Brain microvascular endothelial cell (primary cell): ENCODE results near the gene SMOC1.

ENCODE experiments used
- DNase-seq: peaks from one replicate; pipeline ENCODE4 v3.0.0-alpha.2; 2020
- H3K27ac ChIP-seq: fragments of 250-450 bp; sonication (Bioruptor Pico); 2 replicates; pipeline ENCODE4 v1.5.1; 2020; ENCODE audit warnings: mild to moderate bottlenecking, moderate library complexity
- H3K27me3 ChIP-seq: fragments of 250-450 bp; sonication (Bioruptor Pico); replicated peaks from 2 replicates; pipeline ENCODE4 v1.5.1; 2020; ENCODE audit warnings: mild to moderate bottlenecking
- H3K36me3 ChIP-seq: fragments of 250-450 bp; sonication (Bioruptor Pico); replicated peaks from 2 replicates; pipeline ENCODE4 v1.5.1; 2020; ENCODE audit warnings: mild to moderate bottlenecking
- H3K4me3 ChIP-seq: 2 replicates; pipeline ENCODE4 v1.5.1; 2011; ENCODE audit warnings: low read depth, mild to moderate bottlenecking, control low read depth, low read length, moderate library complexity
- in situ Hi-C: cut with HindIII; loops from 2 replicates; pipeline ENCODE4 v1.10.0; 2017; ENCODE audit warnings: low sequenced_read_pairs, low pct_ligation_motif_present
- TF ChIP-seq, protein P1 (sequence below): IDR thresholded peaks from 2 replicates; pipeline ENCODE4 v1.5.1; 2011; ENCODE audit warnings: low read depth, mild to moderate bottlenecking, moderate library complexity, low read length, control low read depth, inconsistent platforms; ENCODE audit errors: missing control alignments

SMOC1 gene

DNA sequence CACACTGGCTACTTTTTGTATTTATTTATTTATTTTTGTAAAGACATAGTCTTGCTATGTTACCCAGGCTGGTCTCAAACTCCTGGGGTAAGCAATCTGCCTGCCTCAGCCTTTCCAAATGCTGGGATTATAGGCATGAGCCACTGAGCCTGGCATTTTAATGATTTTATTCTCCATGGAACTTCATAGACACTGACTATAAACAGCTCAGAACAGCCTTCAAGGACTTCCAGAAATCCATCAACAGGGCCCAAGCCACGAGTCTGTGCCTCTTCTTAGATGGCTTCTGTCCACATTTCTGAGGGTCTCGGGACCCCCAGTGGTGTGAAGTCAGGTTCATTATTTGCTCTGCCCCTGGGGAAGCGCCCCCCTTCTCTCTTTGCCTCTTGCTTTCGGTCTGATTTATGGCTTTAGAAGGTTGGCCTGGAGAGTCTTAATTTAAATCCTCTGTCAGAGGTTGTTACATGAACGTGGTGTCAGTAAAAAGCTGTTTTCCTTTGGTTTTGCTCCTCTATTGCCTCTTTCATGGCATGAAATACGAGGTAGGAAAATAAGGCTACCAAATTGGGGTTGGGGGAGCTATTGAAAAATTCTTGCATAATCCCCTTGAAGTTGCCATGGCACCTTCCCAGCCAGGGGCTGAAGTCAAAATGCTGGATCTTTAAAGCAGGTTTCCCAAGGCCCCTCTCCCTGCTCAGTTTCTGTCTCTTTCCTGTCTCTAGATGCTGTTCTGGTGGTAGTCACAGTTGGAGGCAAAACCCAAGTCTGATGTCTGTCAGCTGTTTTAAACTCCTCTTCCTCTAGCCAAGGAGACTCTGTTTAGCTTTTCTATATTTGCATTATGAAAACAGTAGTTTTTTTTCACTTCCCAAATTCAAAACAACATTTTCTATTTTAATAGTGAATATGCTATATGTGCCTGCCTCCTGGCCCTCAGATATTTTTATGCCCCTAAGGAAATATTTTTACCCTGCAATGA is 129.4 kb downstream of the SMOC1 start:
- H3K27ac ChIP-seq = no peak overlapping the region
- TF ChIP-seq, protein P1, sequence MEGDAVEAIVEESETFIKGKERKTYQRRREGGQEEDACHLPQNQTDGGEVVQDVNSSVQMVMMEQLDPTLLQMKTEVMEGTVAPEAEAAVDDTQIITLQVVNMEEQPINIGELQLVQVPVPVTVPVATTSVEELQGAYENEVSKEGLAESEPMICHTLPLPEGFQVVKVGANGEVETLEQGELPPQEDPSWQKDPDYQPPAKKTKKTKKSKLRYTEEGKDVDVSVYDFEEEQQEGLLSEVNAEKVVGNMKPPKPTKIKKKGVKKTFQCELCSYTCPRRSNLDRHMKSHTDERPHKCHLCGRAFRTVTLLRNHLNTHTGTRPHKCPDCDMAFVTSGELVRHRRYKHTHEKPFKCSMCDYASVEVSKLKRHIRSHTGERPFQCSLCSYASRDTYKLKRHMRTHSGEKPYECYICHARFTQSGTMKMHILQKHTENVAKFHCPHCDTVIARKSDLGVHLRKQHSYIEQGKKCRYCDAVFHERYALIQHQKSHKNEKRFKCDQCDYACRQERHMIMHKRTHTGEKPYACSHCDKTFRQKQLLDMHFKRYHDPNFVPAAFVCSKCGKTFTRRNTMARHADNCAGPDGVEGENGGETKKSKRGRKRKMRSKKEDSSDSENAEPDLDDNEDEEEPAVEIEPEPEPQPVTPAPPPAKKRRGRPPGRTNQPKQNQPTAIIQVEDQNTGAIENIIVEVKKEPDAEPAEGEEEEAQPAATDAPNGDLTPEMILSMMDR = no peak
- no peaks in the 10 kb centered on the region for H3K27me3 ChIP-seq
- in situ Hi-C loops = no loop called here
- no peaks in the 10 kb centered on the region for H3K36me3 ChIP-seq
- H3K4me3 ChIP-seq = no peak overlapping the region
- DNase-seq = no peak

DNA sequence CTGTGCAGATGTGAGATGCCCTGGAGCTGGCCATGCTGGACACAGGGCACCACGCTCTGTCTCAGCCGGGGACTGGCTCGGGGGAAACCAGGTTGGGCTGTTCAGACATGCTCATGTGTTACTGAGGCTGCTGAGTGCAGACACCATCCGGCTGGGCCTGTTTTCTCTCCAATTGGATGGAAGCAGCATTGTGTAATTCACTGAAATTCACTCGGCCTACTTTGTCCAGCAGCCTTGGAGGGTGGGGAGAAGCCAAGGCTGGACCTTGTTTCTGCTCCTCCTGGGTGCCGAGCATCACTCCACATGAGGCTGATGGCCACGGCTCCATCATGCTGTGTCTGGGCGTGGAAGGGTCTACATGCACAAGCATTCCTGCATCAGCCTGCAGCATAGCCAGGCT is 130.7 kb downstream of the SMOC1 start:
- TF ChIP-seq, protein P1 = no peak
- in situ Hi-C loops = no loop called here
- Histone ChIP-seq H3K4me3 (no peak overlapping the region), H3K27me3 (no peaks in the 10 kb centered on the region), H3K36me3 (no peaks in the 10 kb centered on the region), H3K27ac (no peak overlapping the region)
- no peak for DNase-seq

DNA sequence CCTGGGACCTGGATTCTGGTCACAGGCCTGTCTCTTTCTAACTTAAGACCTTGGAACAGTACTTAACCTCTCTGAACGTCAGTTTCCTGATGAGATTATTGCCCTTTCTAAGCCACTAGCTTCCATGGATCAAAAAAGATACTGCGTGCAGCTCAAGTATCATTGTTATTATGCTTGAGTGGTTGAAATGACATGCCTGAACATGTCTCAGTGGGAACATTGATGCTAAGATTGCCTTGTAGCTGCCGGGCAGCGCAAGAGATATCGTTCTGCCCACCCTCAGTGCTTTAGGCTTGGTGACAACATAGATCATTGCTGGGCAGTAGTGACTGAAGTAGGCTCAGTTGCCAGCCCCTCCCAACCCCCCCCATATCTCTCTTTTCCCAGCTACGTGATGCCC is 131.9 kb downstream of the SMOC1 start:
- Histone ChIP-seq H3K4me3 (no peak overlapping the region), H3K27ac (no peak overlapping the region), H3K27me3 (no peaks in the 10 kb centered on the region), H3K36me3 (no peaks in the 10 kb centered on the region)
- no peak for DNase-seq
- in situ Hi-C loops = no loop called here
- TF ChIP-seq, protein P1 = no peak

DNA sequence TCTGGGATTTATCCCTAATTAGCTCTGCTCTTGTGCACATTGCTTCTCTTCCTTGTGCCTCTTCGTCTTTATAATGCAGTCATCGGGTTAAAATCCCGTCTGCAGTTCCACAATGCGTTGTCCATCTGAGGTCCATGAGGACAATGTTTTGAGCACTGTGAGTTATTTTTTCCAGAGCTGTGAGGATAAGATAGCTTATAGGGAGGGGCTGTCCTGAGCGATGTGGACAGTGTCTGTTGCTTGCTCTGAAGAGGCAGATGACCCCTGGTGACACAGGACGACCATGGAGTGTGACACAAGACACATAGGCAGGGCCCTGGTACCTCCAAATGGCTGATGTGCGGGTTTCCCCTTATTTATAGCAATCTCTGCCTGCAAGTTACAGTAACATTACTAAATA is 132.5 kb downstream of the SMOC1 start:
- in situ Hi-C loops = no loop called here
- H3K4me3 ChIP-seq = no peak overlapping the region
- TF ChIP-seq, protein P1 = no peak
- no peaks in the 10 kb centered on the region for H3K36me3 ChIP-seq
- no peak overlapping the region for H3K27ac ChIP-seq
- H3K27me3 ChIP-seq = no peaks in the 10 kb centered on the region
- DNase-seq = no peak

DNA sequence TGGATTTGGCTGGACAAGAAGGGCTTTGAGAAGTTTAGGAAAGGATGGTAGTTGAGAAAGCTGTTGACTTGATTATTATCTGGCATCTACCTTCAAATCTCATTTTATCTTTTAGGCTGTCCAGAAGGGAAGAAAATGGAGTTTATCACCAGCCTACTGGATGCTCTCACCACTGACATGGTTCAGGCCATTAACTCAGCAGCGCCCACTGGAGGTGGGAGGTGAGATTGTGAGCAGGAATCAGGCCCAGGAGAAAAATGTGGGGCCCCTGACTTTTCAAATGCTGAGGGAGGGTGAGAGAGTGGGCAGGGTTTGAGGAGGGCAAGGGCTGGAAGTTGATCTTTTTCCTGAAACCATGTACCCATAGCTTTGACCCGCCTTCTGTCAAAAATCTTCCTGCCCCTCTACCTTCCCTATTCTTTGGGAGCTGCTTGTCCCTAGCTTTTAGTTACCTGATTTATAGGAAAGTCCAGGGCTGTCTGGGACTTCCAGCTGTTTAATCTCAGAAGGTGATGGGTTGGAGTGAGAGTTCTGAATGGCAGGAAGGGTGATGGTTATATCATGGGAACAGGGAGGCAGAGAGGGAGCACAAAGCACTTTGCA is 134.2 kb downstream of the SMOC1 start:
- Histone ChIP-seq H3K36me3 (no peaks in the 10 kb centered on the region), H3K27ac (no peak overlapping the region), H3K4me3 (no peak overlapping the region), H3K27me3 (no peaks in the 10 kb centered on the region)
- TF ChIP-seq, protein P1 = peak; percentile 88
- in situ Hi-C loops = no loop called here
- no peak for DNase-seq
